HG02973 (cell line): ENCODE data around the gene DHCR24.

Experiments
- ATAC-seq: cut with Tn5 transposase; IDR thresholded peaks from one replicate; pipeline ENCODE4 v1.9.1; 2021; ENCODE audit warnings: moderate library complexity; ENCODE audit not compliant: unreplicated experiment

The DHCR24 gene

GRCh38 chr1:54846716-54847284, 40.2 kb downstream of the DHCR24 start:
- no peak for ATAC-seq

DNA sequence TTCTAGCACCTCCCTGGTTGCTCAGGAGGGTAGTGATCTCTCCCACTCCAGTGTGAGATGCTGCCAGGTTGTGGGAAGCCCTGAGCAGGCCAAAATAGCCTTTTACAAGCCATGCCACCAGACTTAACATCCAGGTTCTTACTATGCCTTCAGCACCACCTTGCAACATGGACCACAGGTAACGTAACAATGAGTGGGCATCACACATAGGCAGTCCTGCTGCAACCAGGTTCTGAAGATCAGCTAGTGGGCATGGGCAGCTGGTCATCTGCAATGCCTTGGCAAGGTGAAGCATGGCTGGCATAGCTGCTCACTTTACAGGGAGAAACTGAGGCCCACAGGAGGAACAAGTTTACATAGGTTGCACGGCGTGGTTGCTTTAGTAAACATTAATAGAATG, 40.7 kb downstream of the DHCR24 start:
- no peak for ATAC-seq

DNA sequence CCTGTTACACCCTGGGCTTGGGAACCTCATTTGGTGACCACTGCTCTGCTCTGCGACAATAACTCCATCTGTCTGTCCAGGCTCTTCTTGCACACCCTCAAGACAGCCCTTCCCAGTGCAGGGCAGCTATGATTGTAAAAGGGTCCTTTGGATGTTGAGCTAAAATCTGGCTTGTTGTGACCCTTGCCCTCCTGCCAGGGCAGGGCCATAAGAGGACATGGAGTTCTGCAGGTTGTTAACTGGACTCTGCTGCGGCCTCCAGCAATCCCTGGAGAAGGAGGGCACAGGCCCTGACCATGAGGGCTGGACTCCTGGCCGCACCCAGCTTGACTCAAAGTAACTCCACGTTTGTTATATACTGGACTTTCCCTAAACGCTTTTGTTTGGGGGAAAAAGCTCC, 41.2 kb downstream of the DHCR24 start:
- ATAC-seq: no peak

DNA sequence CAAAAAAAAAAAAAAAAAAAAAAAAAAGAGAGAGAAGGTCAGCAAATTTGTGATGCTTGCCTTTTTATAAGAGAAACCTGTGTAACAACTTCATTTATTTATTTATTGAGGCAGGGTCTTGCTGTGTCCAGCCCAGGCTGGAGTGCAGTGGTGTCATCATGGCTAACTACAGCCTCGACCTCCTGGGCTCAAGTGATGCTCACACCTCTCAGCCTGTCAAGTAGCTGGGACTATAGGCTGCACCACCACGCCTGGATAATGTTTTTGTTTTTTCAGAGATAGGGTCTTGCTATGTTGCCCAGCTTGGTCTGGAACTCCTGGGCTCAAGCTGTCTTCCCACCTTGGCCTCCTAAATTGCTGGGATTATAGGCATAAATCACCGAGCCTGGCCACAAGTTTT, 42.4 kb downstream of the DHCR24 start:
- ATAC-seq: no peak

- ATAC-seq: no peak
Observed at GRCh38 chr1:54843449-54843848, 43.5 kb downstream of the DHCR24 start.

DNA sequence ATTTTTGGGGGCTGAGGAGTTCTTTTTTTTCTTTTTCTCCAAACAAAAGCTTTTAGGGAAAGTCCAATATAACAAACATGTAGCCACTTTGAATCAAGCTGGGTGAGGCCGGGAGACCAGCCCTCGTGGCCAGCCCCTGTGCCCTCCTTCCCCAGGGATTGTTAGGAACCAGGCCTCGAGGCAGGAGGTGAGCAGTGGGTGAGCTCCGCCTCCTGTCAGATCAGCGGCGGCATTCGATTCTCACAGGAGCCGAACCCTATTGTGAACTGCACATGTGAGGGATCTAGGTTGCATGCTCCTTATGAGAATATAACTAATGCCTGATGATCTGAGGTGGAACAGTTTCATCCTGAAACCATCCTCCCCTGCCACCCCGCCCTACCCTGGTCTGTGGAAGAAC, 44.0 kb downstream of the DHCR24 start:
- ATAC-seq: no peak

GRCh38 chr1:54842206-54842915, 44.6 kb downstream of the DHCR24 start:
- ATAC-seq: no peak

GRCh38 chr1:54839824-54840223, 47.2 kb downstream of the DHCR24 start:
- no peak for ATAC-seq

DNA sequence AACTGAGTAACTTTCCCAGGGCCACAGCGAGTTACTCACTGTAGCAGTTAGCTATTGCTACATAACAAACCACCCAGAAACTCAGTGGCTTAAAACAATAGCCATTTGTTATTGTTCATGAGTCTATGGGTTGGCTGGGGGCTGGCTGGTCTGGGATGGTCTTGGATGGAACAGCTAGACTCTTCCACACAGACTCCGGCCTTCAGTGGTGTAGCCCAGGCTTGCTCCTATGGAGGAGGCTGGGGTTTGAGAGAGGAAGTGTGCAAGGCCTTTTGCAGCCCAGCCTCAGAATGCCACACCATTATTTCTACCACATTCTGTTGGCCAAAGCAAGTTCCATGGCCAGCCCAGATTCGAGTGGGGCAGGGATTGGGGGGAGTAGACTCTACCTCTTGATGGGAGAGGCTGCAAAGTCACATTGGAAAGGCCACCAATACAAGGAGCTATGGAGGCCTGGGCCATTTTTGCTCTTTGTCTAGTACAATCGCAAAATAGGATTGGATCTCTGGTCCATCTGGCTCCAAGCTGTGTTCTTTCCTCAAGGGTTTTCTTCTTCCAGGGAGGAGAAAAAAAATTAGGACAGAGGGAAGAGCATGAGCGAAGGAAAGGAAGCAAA, 48.3 kb downstream of the DHCR24 start:
- no peak for ATAC-seq

- no peak for ATAC-seq
Observed at GRCh38 chr1:54837002-54837853, 49.8 kb downstream of the DHCR24 start.

GRCh38 chr1:54836594-54836993, 50.4 kb downstream of the DHCR24 start:
- ATAC-seq: no peak

GRCh38 chr1:54835970-54836369, 51.0 kb downstream of the DHCR24 start:
- ATAC-seq: no peak

GRCh38 chr1:54835131-54835898, 51.7 kb downstream of the DHCR24 start:
- no peak for ATAC-seq

- ATAC-seq: no peak
Observed at GRCh38 chr1:54834007-54834541, 52.9 kb downstream of the DHCR24 start.

DNA sequence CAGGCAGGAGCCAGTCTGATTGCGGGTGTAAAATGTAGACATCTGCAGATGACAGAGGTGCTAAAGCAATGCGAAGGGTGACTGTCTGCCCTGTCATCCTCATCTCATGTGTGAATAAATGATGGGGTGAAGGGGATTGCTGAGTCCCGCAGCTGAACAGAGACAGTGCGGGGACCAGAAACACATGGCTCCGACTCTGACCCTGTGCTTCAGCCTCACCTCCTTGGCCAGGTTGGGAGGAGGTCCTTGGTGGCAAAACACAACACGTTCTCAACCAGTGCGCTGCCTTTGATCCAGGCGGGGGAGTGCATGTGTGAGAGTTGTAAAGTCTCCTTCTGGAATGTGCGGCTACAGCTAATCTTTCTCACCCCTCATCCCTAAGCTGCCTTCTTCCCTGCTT, 53.9 kb downstream of the DHCR24 start:
- no peak for ATAC-seq

DNA sequence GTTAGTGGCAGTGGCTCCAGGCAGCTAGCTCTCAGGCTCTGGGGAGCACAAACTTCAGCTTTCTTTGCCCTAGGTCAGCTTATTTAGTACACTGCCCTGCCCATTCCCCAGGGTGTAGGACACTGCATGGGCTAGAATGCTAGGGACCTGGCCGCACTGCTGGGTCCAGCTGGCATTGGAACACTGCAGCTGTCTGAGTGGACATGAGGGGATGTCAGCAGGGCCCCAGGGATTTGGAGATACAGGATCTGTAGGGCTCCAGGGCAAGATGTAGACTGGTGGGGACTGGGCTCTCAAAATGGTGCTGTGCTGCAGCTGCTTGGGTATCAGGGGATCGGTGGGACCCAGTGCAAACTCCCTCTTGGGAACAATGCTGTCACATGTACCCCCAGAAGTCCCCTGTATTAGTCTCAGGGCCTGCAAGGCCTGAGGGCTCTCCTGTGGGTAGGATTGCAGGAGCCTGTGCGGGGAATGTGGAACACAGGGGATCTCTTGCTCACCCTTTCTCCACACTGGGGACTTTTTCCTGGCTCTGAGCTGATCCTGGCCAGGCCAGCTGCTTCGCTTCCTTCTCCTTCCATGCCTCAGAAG, 60.7 kb downstream of the DHCR24 start:
- ATAC-seq: no peak

DNA sequence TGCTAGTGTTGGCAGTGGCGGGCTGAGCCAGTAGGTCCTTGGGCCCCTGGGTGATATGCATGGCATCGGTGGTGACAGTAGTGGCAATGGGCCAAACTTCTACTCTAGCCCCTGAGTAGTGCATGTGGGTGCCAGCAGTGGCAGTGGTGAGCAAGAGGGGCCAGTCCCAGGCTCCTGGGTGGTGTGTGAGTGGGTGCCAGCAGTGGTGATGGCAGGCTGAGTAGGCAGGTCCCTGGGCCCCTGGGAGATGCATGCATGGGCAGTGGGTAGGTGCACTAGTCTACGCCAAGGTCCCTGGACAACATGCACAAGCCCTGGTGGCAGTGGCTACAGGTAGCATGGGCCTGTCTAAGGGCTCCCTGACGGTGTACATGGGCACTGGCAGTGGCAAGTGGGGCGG, 61.3 kb downstream of the DHCR24 start:
- no peak for ATAC-seq

DNA sequence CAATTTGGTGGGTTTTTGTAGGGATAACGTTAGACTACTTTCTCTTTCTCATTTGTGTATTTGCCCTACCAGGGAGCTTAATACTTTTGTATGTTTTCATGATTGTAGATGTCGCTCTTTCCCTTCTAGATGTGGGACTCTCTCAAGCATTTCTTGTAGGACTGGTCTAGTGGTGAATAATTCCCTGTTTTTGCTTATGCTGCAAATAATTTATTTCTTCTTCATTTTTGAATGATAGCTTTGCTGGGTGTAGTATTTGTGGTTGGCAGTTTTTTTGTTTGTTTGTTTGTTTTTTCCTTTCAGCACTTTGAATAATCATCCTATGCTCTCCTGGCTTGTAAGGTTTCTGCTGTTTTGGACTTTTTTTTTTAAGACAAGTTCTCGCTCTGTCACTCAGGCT, 63.3 kb downstream of the DHCR24 start:
- no peak for ATAC-seq

GRCh38 chr1:54819733-54820132, 67.3 kb downstream of the DHCR24 start:
- ATAC-seq: no peak

GRCh38 chr1:54819195-54819536, 67.8 kb downstream of the DHCR24 start:
- no peak for ATAC-seq
